ENCODE measurements around the gene COPS6. TPM values are rescaled to one million over a fixed set of nuclear protein-coding genes. Genes with fewer than 3 reads are reported as not detected.

The COPS6 gene
- total RNA-seq, 2 donors from 2014 or later: 46.7 to 64.2 TPM

DNA sequence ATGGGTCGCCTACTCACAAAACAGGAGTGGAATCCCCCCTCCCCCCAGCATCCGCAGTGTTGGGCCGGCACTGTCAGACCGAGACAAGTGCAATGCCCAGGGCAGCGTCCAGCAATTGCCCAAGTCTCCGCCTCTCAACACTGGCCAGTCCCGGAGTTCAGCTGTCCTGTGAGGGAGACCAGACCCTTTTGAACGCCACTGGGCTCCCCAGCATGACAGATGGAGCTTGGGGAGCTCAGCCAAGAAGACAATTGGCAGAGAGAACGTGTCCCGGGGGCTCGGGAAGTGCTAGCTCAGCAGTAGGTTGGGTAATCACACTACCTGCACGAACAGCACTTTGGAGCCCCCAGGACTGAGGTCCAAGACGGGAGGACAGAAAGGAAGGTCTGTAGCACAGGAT lies 4.7 kb downstream of the COPS6 start:
- no peaks in the 10 kb centered on the region for H3K27me3 ChIP-seq
- DNase-seq (ENCODE audit: low spot score): no peak
- H3K9me3 ChIP-seq: no peaks in the 10 kb centered on the region
- H3K4me3 ChIP-seq: no peak overlapping the region
- peaks cover 0 to 11% of the 10 kb centered on the region in 2 donors for H3K4me1 ChIP-seq
- TF ChIP-seq CTCF (IDR thresholded peaks at IDR 0.05): no peak
- no peak overlapping the region for H3K27ac ChIP-seq
- H3K36me3 ChIP-seq: peaks cover 79% of the 10 kb centered on the region

DNA sequence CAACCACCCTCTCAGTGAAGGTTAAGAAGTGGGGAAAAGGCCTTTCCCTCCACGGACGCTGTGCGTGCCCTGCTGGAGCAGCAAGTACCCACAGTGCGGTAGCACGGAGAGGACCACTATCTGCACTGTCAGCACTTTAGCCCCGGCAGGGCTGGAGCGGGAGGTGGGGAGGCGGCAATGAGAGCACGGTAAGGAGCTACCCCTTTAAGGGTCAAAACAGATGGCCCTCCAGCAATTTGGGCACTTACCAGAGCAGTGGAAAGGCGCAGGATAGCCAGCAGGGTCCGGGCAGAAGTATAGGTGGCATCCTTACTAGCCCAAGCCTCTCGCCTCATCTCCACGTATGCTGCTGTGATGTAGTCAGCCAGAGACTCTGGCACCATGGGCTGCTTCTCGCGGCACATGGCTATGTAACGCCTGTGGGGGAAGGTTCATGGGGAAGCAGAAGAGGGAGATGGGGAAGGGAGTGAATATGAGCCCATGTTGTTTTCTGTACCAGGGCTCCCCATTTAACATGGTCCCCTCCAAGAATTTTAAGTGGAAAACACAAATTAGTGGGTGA lies 5.2 kb downstream of the COPS6 start:
- no peak for DNase-seq (ENCODE audit: low spot score)
- H3K4me1 ChIP-seq: peaks cover 0 to 10% of the 10 kb centered on the region in 2 donors
- no peak overlapping the region for H3K27ac ChIP-seq
- H3K27me3 ChIP-seq: no peaks in the 10 kb centered on the region
- no peak overlapping the region for H3K4me3 ChIP-seq
- TF ChIP-seq CTCF (IDR thresholded peaks at IDR 0.05): no peak
- H3K9me3 ChIP-seq: no peaks in the 10 kb centered on the region
- H3K36me3 ChIP-seq: peaks cover 84% of the 10 kb centered on the region

- Histone ChIP-seq H3K4me1 (peaks cover 0 to 10% of the 10 kb centered on the region in 2 donors), H3K4me3 (no peak overlapping the region), H3K27ac (no peak overlapping the region), H3K27me3 (no peaks in the 10 kb centered on the region), H3K36me3 (peaks cover 89% of the 10 kb centered on the region), H3K9me3 (no peaks in the 10 kb centered on the region)
- no peak for DNase-seq (ENCODE audit: low spot score)
- TF ChIP-seq CTCF (IDR thresholded peaks at IDR 0.05): no peak
These were observed 6.5 kb downstream of the COPS6 start for GRCh38 chr7:100095289-100095688.

- TF ChIP-seq CTCF (IDR thresholded peaks at IDR 0.05): no peak
- DNase-seq (ENCODE audit: low spot score): no peak
- no peaks in the 10 kb centered on the region for H3K27me3 ChIP-seq
- no peaks in the 10 kb centered on the region for H3K9me3 ChIP-seq
- H3K4me3 ChIP-seq: no peak overlapping the region
- peaks cover 85% of the 10 kb centered on the region for H3K36me3 ChIP-seq
- no peak overlapping the region for H3K27ac ChIP-seq
- peaks cover 0 to 10% of the 10 kb centered on the region in 2 donors for H3K4me1 ChIP-seq
These were observed 6.9 kb downstream of the COPS6 start for GRCh38 chr7:100095704-100096103.

GRCh38 chr7:100098913-100099312 lies 10.1 kb downstream of the COPS6 start:
- peaks cover 53% of the 10 kb centered on the region for H3K36me3 ChIP-seq
- no peaks in the 10 kb centered on the region for H3K9me3 ChIP-seq
- no peak for TF ChIP-seq CTCF (IDR thresholded peaks at IDR 0.05)
- H3K4me3 ChIP-seq: no peak overlapping the region
- peaks cover 0 to 20% of the 10 kb centered on the region in 2 donors for H3K4me1 ChIP-seq
- no peak for DNase-seq (ENCODE audit: low spot score)
- no peaks in the 10 kb centered on the region for H3K27me3 ChIP-seq
- H3K27ac ChIP-seq: no peak overlapping the region

DNA sequence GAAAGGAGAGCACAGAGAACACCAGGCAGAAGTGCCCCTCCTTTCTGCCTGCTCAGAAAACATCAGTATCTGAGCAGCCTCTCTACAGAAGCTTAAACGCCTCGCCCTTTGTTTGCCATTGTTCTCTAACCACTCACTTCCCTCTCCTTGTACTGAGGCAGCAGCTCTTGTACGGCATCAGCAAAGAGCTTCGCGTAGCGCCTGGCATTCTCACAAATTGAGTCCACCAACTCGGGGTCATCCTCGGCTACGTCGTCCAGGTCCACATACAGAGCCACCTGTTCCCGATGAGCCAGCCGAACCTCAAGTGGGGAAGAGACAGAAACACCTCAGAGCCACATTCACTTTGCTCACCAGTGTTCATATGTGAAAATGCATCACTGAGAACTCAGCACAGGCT lies 10.7 kb downstream of the COPS6 start:
- no peak for TF ChIP-seq CTCF (IDR thresholded peaks at IDR 0.05)
- no peak for DNase-seq (ENCODE audit: low spot score)
- Histone ChIP-seq H3K4me3 (peak overlapping the region; percentile 58 to 70), H3K36me3 (peaks cover 48% of the 10 kb centered on the region), H3K27ac (no peak overlapping the region), H3K4me1 (peaks cover 0 to 20% of the 10 kb centered on the region in 2 donors), H3K27me3 (no peaks in the 10 kb centered on the region), H3K9me3 (no peaks in the 10 kb centered on the region)

Measured in right atrium auricular region (tissue), 2 donors.